ENCODE measurements around the gene RMDN3.
A peak's percentile ranks its signal among the peaks of the same experiment; 100 is the strongest.

RMDN3 gene

DNA sequence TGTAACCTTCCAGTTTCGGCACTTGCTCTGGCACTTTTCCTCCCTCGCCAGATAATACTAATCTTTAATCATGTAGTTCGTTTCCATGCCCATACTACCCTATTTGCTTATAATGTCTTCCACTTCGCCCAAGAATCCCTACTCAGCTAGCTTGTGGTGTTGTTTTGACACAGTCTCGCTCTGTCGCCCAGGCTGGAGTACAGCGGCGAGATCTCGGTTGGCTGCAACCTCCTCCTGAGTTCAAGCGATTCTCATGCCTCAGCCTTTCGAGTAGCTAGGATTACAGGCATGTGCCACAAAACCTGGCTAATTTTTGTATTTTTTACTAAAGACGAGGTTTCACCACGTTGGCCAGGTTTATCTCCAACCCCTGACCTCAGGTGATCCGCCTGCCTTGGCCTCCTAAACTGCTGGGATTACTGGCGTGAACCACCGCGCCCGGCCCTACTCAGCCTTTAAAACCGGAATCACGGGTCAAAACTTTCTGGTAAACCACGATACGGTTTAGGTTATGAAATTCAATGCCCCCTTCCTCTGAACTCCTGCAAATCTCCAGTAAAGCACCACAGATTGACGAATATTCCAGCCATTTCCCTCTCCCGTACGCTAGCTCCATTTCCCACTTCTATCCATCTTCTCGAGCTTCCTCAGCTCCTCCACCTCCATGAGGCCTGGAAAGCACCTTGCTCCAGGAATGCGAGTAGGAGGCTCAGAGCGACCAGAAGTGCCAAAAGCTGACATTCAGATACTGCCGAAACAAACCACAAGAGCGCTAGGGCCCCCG lies 61.0 kb downstream of the RMDN3 start:
- DNase-seq = peak in 1 of 2 experiments; percentile 26

DNA sequence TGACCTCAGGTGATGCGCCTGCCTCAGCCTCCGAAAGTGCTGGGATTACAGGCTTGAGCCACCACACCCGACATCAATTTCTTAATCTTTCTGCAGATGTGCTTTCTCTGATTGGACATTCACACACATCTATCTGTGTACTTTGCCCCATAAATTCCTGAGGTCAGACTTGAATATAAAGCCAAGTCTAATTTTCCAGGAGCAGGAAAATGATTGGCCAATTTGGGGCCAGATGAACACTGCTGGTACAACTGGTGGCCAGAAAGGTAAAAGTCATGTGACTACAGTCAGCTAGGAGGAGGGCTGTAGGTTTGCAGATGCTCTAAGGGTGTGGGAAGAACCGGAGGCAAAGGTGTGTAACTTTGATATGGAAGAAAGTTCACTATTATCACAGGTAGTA lies 63.3 kb downstream of the RMDN3 start:
- no peak for DNase-seq

DNA sequence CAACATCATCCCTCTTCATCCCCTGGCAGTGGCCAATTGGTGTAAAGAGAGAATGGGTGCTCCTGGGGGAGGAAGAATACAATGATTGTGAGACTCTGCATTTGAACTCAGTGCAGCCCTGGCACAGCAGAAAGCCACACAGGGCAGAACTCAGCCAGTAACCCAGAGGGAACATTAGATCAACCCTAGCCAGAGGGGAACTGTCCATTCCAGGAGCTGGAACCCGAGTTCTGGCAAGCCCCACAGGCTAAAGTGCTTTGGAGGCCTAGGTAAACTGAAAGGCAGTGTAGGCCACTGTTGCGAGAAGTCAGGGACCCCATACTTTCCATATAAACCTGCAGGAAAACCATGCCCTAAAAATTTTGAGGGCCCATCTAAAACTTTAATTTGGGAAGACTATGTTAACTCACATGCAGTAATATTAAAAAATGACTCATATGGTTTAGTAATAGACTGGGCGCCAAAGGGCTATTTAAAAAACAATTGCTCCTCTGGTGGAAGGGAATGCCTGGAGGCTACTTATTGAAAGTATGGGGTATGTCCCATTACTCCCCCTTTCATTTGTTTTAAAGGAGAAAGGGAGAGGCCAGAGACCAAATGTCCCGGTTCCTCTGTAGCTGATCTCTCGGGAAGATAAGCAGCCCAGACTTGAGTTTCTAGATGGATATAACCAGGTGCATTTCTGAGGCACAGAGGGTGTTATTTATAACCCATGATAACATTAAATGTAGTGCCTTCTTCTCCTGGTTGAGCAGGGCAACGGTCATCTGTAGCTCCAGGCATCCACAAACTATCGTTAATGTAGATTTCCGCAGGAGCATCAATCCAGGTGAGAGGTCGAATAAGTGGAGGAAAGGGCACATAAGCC lies 65.9 kb downstream of the RMDN3 start:
- no peak for DNase-seq
